HG02623 (cell line): ENCODE results near the gene GREB1.

ENCODE experiments used
- ATAC-seq: cut with Tn5 transposase; IDR thresholded peaks from one replicate; pipeline ENCODE4 v1.9.1; 2021; ENCODE audit warnings: moderate library complexity; ENCODE audit not compliant: unreplicated experiment

The GREB1 gene

GRCh38 chr2:11559066-11559785 lies 25.4 kb downstream of the GREB1 start:
- no peak for ATAC-seq

- no peak for ATAC-seq
Measured at GRCh38 chr2:11559786-11560155, 25.9 kb downstream of the GREB1 start.

- no peak for ATAC-seq
Measured at GRCh38 chr2:11560806-11561205, 27.0 kb downstream of the GREB1 start.

- ATAC-seq, result no peak
Measured at GRCh38 chr2:11562011-11562410, 28.2 kb downstream of the GREB1 start.

GRCh38 chr2:11562476-11562875 lies 28.6 kb downstream of the GREB1 start:
- ATAC-seq, result no peak

- ATAC-seq, result no peak
Measured at GRCh38 chr2:11563784-11564666, 30.2 kb downstream of the GREB1 start.

GRCh38 chr2:11564816-11565567 lies 31.1 kb downstream of the GREB1 start:
- no peak for ATAC-seq

GRCh38 chr2:11566383-11566782 lies 32.5 kb downstream of the GREB1 start:
- ATAC-seq, result no peak

GRCh38 chr2:11567631-11568031 lies 33.8 kb downstream of the GREB1 start:
- ATAC-seq, result no peak

GRCh38 chr2:11568436-11568835 lies 34.6 kb downstream of the GREB1 start:
- ATAC-seq, result no peak

GRCh38 chr2:11569636-11570035 lies 35.8 kb downstream of the GREB1 start:
- no peak for ATAC-seq

- no peak for ATAC-seq
Measured at GRCh38 chr2:11571170-11571569, 37.3 kb downstream of the GREB1 start.

GRCh38 chr2:11572996-11573395 lies 39.2 kb downstream of the GREB1 start:
- ATAC-seq, result no peak

- ATAC-seq, result no peak
Measured at GRCh38 chr2:11573418-11574175, 39.8 kb downstream of the GREB1 start.

GRCh38 chr2:11574176-11575046 lies 40.6 kb downstream of the GREB1 start:
- no peak for ATAC-seq

- ATAC-seq, result no peak
Measured at GRCh38 chr2:11576398-11576797, 42.6 kb downstream of the GREB1 start.

- no peak for ATAC-seq
Measured at GRCh38 chr2:11577101-11577883, 43.4 kb downstream of the GREB1 start.

GRCh38 chr2:11578081-11578948 lies 44.5 kb downstream of the GREB1 start:
- ATAC-seq, result no peak
